Adipocyte (in vitro differentiated cells): ENCODE data around the gene RNF223.

Experiments
- DNase-seq: peaks from one replicate; pipeline ENCODE4 v3.0.0-alpha.2; 2015; ENCODE audit warnings: low read depth
- H3K27me3 ChIP-seq: replicated peaks from 2 replicates; pipeline ENCODE4 v1.7.0; 2013; ENCODE audit warnings: mild to moderate bottlenecking, low read length, moderate library complexity; ENCODE audit not compliant: control insufficient read depth, insufficient read depth
- H3K36me3 ChIP-seq: 2 replicates; pipeline ENCODE4 v1.7.0; 2013; ENCODE audit warnings: low read length, mild to moderate bottlenecking, moderate library complexity; ENCODE audit not compliant: control insufficient read depth, insufficient read depth, severe bottlenecking
- H3K4me1 ChIP-seq: 2 replicates; pipeline ENCODE4 v1.7.0; 2013; ENCODE audit warnings: mild to moderate bottlenecking, low read length, moderate library complexity; ENCODE audit not compliant: control insufficient read depth, insufficient read depth
- H3K4me3 ChIP-seq: 2 replicates; pipeline ENCODE4 v1.7.0; 2013; ENCODE audit warnings: mild to moderate bottlenecking, low read length, moderate library complexity
- H3K9ac ChIP-seq: 2 replicates; pipeline ENCODE4 v1.7.0; 2013; ENCODE audit warnings: mild to moderate bottlenecking, low read length, moderate library complexity
- H3K9me3 ChIP-seq: 2 replicates; pipeline ENCODE4 v1.7.0; 2013; ENCODE audit warnings: mild to moderate bottlenecking, low read length, moderate library complexity; ENCODE audit not compliant: control insufficient read depth

RNF223 gene

GRCh38 chr1:1075148-1075935 is 1.2 kb upstream of the RNF223 start:
- H3K9ac ChIP-seq = no peak overlapping the region

GRCh38 chr1:1074631-1075147 is 583 bp upstream of the RNF223 start:
- Histone ChIP-seq H3K27me3 (peaks cover 7% of the 10 kb centered on the region), H3K4me1 (peaks cover 5% of the 10 kb centered on the region), H3K9ac (no peak overlapping the region), H3K36me3 (no peaks in the 10 kb centered on the region), H3K4me3 (no peak overlapping the region), H3K9me3 (no peaks in the 10 kb centered on the region)
- no peak for DNase-seq

More at GRCh38 chr1:1075148-1075935, 1.2 kb upstream of the RNF223 start:
- Histone ChIP-seq H3K27me3 (peaks cover 3% of the 10 kb centered on the region), H3K4me3 (no peak overlapping the region), H3K4me1 (peaks cover 11% of the 10 kb centered on the region), H3K36me3 (no peaks in the 10 kb centered on the region), H3K9me3 (no peaks in the 10 kb centered on the region)
- DNase-seq = no peak

DNA sequence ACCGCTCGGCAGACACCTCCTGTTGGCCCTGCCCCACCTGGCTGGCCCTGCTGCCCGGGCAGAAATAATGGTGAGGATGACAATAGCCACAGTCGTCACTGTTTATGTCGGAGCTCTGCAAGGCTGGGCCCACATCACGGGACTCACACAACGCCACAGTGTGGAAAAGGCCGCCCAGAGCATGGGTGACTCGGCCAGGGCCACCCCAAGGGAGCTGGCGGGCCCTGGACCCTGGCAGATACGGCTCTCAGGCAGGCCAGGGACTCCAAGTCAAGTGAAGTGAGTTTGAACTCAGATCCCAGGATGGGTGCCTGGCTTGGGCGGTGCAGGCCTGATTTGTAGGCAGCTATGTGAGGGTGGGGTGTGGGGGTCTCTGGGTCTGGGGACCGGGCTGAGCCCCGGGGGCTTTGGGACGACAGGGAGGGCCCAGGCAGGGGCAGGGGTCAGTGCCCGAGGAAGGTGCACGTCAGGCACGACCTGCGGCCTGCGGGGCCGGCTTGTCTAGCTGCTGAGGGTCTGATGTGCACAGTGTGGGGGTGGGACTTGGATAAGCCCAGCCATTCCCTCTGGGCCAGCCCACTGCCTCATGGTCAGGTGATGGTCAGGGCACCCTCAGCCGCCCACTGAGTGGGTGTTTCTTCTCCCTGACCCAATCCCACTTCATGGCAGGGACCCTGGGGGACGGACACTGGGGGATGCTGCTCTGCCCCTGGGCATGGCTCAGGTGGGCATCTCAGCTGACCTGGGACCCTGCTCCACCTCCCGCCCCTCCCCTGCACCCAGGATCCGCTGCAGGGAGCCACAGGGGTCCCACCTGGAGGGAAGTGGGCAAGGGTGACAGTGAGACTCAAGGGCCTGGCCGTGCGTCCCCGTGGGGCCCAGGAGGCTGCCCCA is 1.0 kb downstream of the RNF223 start:
- no peaks in the 10 kb centered on the region for H3K4me1 ChIP-seq
- no peaks in the 10 kb centered on the region for H3K36me3 ChIP-seq
- no peak overlapping the region for H3K4me3 ChIP-seq
- no peaks in the 10 kb centered on the region for H3K9me3 ChIP-seq
- no peak overlapping the region for H3K9ac ChIP-seq
- H3K27me3 ChIP-seq = peaks cover 14% of the 10 kb centered on the region
- DNase-seq = no peak

DNA sequence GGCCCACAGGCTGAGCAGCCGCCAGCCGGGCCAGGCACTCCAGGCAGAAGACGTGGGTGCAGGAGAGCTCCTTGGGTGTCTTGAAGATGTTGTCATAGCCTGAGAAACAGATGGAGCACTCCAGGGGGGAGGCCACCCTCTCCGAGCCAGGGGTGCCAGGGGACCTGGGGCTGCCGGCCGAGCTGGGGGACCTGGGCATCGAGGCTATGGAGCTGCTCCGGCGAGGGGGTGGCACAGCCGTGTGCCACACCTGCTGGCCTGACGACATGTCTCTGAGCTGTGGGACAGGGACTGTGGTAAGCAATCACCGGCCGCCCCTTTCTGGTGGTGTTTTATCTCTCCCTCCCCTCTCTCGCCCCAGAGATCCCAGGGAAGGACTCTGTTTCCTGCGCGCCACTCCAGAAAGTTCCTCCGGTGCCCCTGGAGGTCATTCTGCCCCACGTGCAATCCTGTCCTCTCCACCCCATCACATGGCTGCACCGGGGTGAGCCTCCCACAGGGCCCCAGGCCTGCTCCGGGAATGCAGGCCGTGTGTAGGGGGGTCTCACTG is 1.7 kb downstream of the RNF223 start:
- Histone ChIP-seq H3K9ac (no peak overlapping the region), H3K4me1 (no peaks in the 10 kb centered on the region), H3K27me3 (peaks cover 18% of the 10 kb centered on the region), H3K36me3 (no peaks in the 10 kb centered on the region), H3K9me3 (no peaks in the 10 kb centered on the region), H3K4me3 (no peak overlapping the region)
- no peak for DNase-seq

DNA sequence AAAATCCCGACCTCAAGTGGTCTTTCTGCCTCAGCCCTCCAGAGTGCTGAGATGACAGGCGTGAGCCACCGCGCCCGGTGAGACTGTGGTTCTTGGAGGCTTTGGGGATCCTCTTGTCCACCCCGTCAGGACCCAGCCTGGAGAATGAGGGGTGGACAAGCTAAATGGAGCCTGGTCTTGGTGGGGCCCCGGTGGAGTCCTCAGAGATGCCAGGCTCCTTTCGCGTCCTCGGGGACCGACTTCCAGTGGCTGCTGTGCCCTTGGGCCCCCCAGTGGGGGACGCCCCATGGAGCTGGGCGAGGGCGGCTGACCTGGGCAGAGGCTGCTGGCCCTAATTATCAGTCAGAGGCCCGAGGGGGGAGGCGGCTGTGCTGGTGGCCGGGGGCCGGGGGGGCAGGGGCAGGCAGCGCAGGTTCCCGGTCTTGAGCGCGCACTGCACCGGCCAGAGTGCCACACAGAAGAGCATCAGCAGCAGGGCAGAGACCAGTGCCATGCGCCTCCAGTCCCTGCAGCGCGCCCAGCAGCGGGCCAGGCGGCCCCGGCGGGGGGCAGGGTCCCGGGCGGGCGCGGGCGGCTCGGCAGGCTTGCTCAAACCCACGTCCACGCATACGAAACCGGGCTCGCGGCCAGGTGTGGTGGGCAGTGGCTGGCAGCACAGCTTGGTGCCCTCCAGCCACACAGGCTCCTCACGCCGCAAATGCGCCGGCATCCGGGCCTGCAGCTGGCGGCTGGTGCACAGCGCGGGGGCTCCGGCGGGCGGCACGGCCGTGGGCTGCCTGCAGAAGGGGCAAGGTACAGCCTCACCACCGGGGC is 2.4 kb downstream of the RNF223 start:
- Histone ChIP-seq H3K36me3 (no peaks in the 10 kb centered on the region), H3K9ac (no peak overlapping the region), H3K4me1 (no peaks in the 10 kb centered on the region), H3K4me3 (no peak overlapping the region), H3K9me3 (no peaks in the 10 kb centered on the region), H3K27me3 (peaks cover 18% of the 10 kb centered on the region)
- no peak for DNase-seq

GRCh38 chr1:1069711-1070676 is 4.1 kb downstream of the RNF223 start:
- no peak overlapping the region for H3K4me3 ChIP-seq
- no peak for DNase-seq
- peaks cover 18% of the 10 kb centered on the region for H3K27me3 ChIP-seq
- no peaks in the 10 kb centered on the region for H3K4me1 ChIP-seq
- H3K36me3 ChIP-seq = no peaks in the 10 kb centered on the region
- no peaks in the 10 kb centered on the region for H3K9me3 ChIP-seq
- no peak overlapping the region for H3K9ac ChIP-seq

DNA sequence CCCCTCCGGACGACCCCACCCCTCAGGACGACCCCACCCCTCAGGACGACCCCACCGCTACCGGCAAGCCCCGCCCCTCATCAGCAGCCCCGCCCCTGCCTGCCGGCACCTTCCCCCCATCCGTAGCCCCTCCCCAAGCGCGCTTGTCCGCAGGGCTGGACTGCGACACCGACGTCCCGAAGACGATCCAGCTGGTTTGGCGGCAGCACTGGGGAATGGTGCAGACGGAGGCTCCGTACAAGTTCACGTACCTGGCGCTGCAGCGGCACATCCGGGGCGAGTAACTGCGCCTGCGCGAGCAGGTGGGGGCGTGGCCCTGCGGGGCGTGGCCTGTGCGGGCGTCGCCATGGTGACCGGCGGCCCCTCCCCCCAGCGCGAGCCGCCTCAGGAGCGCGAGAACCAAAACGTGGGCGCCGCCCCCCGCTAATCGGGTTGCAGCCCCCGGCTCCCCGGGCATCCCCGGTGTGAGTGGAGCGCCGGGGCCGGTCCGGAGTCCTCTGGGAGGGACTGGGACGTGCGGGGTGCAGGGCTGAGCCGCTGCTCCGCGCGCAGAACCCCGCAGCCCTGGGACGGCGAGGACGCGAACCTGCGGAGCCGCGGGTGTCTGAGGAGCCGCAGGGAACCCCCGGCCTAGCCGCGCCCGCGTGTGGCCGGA is 4.9 kb downstream of the RNF223 start:
- peaks cover 18% of the 10 kb centered on the region for H3K27me3 ChIP-seq

GRCh38 chr1:1068517-1069055 is 5.5 kb downstream of the RNF223 start:
- H3K4me3 ChIP-seq = no peak overlapping the region
- H3K36me3 ChIP-seq = no peaks in the 10 kb centered on the region
- peaks cover 23% of the 10 kb centered on the region for H3K27me3 ChIP-seq

More for the DNA sequence above, 4.9 kb downstream of the RNF223 start:
- peak; percentile 58 for DNase-seq
- no peaks in the 10 kb centered on the region for H3K36me3 ChIP-seq
- H3K4me3 ChIP-seq = peak overlapping the region; percentile 59
- no peaks in the 10 kb centered on the region for H3K4me1 ChIP-seq
- H3K9ac ChIP-seq = no peak overlapping the region
- no peaks in the 10 kb centered on the region for H3K9me3 ChIP-seq

GRCh38 chr1:1067860-1068516 is 6.1 kb downstream of the RNF223 start:
- Histone ChIP-seq H3K4me1 (no peaks in the 10 kb centered on the region), H3K9me3 (no peaks in the 10 kb centered on the region), H3K4me3 (no peak overlapping the region), H3K36me3 (no peaks in the 10 kb centered on the region), H3K9ac (no peak overlapping the region), H3K27me3 (peaks cover 29% of the 10 kb centered on the region)
- DNase-seq = no peak

More at GRCh38 chr1:1068517-1069055, 5.5 kb downstream of the RNF223 start:
- DNase-seq = no peak
- Histone ChIP-seq H3K4me1 (no peaks in the 10 kb centered on the region), H3K9me3 (no peaks in the 10 kb centered on the region), H3K9ac (no peak overlapping the region)
